Skeletal muscle satellite cell (primary cell): Measurements from ENCODE around the gene CDK16. TPM values are rescaled to one million over a fixed set of nuclear protein-coding genes. Genes with fewer than 3 reads are reported as not detected.

Source experiments
- H3K27me3 ChIP-seq: 2 replicates; pipeline ENCODE4 v1.7.0; 2013; ENCODE audit warnings: low read length; ENCODE audit not compliant: control insufficient read depth, insufficient read depth
- H3K36me3 ChIP-seq: 2 replicates; pipeline ENCODE4 v1.7.0; 2013; ENCODE audit warnings: mild to moderate bottlenecking, control low read depth, low read length; ENCODE audit not compliant: insufficient read depth
- H3K4me1 ChIP-seq: 2 replicates; pipeline ENCODE4 v1.7.0; 2013; ENCODE audit warnings: low read length; ENCODE audit not compliant: control insufficient read depth, insufficient read depth
- H3K4me2 ChIP-seq: 2 replicates; pipeline ENCODE4 v1.7.0; 2013; ENCODE audit warnings: mild to moderate bottlenecking, low read length
- H3K4me3 ChIP-seq: 2 replicates; pipeline ENCODE4 v1.7.0; 2013; ENCODE audit warnings: low read length
- H3K9ac ChIP-seq: 2 replicates; pipeline ENCODE4 v1.7.0; 2013; ENCODE audit warnings: mild to moderate bottlenecking, low read depth, low read length, moderate library complexity
- H3K9me3 ChIP-seq: replicated peaks from 2 replicates; pipeline ENCODE4 v1.7.0; 2013; ENCODE audit warnings: mild to moderate bottlenecking, control low read depth, low read length
- total RNA-seq: library from RNA; depleted of rRNA; stranded (reverse); fragments of >200 nt; gene quantifications from 2 replicates; pipeline ENCODE4 v1.2.3, GENCODE V29; 2012; rRNA removed

The CDK16 gene
- 88.2 and 93.7 TPM in 2 replicates for total RNA-seq

DNA sequence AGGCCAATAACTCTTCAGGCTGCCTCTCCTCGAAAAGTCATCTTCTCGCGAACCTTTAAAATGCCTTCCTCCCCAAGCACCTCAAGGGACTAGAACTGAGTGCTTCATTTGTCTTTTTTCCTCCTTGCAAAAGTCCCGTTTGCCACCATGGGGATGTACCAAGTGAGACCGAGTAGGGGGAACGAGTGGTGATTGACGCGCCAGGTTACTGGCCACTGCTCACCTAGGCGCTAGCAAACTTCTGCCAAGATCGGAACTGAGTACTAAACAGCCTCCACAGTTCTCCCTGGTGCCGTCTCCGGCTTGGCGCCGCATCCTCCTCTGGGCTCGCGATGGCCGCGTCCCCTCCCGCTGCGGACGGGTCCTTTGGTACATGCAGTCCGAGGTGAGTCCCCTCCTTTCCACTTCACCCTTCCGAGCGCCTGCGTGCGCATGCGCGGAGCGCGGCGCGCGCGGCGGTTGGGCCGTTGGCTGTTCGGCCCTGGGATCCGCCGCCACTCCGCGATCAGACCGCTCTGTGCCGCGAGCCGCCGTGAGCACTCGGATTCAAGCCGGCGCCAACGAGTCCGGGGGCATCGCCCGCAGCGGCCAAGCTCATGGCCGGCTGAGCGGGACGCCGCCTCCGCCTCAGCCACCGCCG is at the start of gene CDK16:
TSS of gene CDK16 (plus strand) at position 402 of the 640 bp plus-strand sequence. CDS start 4,877 bp downstream, outside the sequence.
- no peaks in the 10 kb centered on the region for H3K9me3 ChIP-seq
- peak within 1 kb of the TSS; percentile 97 for H3K9ac ChIP-seq
- H3K4me3 ChIP-seq = peak within 1 kb of the TSS; percentile 72
- H3K4me1 ChIP-seq = peaks cover 34% of the 10 kb centered on the region
- H3K36me3 ChIP-seq = peaks cover 36% of the 10 kb centered on the region
- no peaks in the 10 kb centered on the region for H3K27me3 ChIP-seq
- peak within 1 kb of the TSS; percentile 86 for H3K4me2 ChIP-seq

DNA sequence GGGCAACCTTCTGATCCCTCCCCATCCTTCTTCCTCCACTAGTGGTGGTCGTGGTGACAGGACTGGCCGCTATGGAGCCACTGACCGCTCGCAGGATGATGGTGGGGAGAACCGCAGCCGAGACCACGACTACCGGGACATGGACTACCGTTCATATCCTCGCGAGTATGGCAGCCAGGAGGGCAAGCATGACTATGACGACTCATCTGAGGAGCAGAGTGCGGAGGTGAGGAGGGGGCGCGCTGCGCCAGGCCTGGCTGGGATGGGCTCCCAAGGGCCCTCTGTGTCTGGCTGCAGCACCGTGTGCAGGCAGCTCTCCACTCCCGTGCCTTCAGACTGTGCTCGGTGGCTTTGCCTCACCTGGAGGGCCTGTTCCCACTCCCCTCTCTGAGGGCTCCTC is 49.2 kb upstream of the CDK16 start:
- Histone ChIP-seq H3K4me2 (no peak overlapping the region), H3K9ac (no peak overlapping the region), H3K27me3 (peaks cover 10% of the 10 kb centered on the region), H3K4me1 (no peaks in the 10 kb centered on the region), H3K4me3 (no peak overlapping the region), H3K36me3 (peaks cover 21% of the 10 kb centered on the region), H3K9me3 (no peaks in the 10 kb centered on the region)

DNA sequence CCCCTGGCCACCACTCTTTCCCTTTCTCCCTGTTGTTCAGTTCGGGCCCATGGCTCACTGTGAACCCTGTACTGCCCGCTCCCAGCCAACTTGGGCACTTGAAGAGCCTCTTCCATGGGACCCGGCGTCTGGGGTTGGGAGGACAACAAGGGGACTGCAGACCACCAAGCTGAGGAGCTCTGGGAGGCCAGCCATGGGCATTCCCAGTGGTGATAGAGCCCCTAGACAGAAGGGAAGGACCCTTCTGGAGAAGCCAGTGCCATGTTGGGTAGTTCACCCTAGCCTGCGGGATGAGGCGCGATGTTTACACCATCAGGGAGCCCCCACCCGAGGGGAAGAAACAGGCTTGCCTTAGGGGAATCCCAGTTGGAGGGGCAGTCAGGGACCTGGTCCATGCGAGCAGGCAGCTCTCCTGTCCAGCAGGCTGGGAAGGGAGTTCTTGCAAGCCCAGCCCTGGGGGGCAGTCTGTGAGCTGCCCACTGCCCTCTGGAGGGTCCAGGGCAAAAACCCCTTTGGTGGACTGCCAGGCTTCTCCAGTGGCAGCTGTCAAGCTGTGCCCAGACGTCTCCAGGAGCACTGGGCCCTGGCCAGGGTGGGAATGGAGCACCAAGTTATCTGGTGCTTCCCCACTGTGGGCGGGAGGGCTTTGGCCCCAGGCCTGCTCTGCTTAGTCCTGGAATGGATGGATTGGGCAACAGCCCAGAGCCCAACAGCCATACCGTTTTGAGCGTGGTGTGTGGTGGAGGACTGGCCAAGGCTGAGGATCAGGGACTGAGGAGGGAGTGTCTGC is 48.6 kb upstream of the CDK16 start:
- Histone ChIP-seq H3K27me3 (peaks cover 6% of the 10 kb centered on the region), H3K9ac (no peak overlapping the region), H3K4me1 (no peaks in the 10 kb centered on the region), H3K9me3 (no peaks in the 10 kb centered on the region), H3K4me3 (no peak overlapping the region), H3K4me2 (no peak overlapping the region), H3K36me3 (peaks cover 21% of the 10 kb centered on the region)

DNA sequence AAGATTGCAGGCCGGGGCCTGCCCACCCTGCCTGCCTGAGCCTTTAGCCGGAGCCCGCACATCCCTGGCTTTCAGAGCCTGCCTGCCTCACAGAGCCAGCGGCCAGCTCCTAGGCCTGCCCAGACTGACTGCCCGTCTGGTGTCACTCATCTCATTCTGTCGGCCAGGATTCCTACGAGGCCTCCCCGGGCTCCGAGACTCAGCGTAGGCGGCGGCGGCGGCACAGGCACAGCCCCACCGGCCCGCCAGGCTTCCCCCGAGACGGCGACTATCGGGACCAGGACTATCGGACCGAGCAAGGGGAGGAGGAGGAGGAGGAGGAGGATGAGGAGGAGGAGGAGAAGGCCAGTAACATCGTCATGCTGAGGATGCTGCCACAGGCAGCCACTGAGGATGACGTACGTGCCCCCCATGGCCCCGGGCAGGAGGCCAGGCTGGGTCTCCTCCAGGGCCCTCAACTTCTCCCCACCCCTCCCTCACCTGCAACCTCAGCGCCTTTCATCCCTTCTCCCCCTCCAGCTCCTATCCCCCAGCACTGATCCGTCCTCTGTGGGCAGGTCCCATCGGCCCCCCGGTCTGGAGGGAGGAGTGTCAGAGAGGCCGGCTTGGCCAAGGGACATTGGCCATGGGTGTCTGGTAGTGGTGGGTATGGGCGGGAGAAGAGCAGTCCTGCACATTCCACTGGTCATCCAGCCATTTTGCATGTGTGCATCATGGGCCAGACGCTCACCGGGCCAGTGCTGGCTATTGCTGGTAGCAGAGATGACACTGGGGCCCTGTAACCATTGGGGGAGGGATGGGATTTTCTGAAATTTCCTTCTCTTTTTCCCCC is 47.4 kb upstream of the CDK16 start:
- Histone ChIP-seq H3K9ac (no peak overlapping the region), H3K27me3 (peaks cover 6% of the 10 kb centered on the region), H3K9me3 (no peaks in the 10 kb centered on the region), H3K4me2 (no peak overlapping the region), H3K4me3 (no peak overlapping the region), H3K4me1 (no peaks in the 10 kb centered on the region), H3K36me3 (peaks cover 26% of the 10 kb centered on the region)

DNA sequence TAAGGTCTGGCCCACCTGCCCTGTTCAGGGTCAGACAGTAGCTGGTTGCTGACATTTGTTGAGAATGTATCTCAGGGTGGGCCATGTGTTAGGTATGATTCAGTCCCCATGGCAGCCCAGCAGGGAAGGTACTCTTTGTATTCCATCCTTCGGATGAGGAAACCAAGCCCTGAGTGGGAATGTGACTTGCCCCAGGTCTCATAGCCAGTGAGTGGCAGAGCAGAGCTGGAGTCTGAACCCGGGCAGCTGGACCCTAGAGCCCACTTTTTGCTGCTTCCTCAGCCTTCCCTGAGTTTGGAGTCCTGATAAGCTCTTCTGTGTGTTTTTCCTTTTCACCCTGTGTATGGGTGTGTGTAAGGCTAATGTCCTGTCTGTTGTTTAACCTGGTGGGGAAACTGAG is 46.5 kb upstream of the CDK16 start:
- Histone ChIP-seq H3K4me2 (no peak overlapping the region), H3K4me1 (no peaks in the 10 kb centered on the region), H3K9ac (no peak overlapping the region), H3K36me3 (peaks cover 31% of the 10 kb centered on the region), H3K4me3 (no peak overlapping the region), H3K9me3 (no peaks in the 10 kb centered on the region), H3K27me3 (peaks cover 6% of the 10 kb centered on the region)

DNA sequence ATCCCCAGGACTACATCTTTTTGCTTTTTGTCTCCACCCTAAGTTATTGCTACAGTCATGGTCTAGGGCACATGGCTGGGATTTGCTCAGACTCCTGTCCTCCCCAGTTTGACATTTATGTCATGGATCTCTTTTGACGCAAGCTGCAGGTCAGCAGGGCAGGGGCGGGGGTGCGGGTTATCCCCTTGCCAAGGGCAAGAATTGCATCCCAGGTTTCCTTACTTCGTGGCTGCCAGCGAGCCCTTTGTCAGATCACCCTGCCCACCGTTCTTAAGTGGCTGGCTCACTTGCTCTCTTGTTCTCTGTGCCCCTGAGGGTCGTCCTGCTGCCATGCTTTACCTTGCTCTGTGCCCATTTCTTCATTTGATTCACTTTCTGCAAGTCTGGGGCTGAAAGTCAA is 45.9 kb upstream of the CDK16 start:
- Histone ChIP-seq H3K4me2 (no peak overlapping the region), H3K9ac (no peak overlapping the region), H3K27me3 (peaks cover 6% of the 10 kb centered on the region), H3K9me3 (no peaks in the 10 kb centered on the region), H3K4me3 (no peak overlapping the region), H3K36me3 (peaks cover 31% of the 10 kb centered on the region), H3K4me1 (no peaks in the 10 kb centered on the region)

DNA sequence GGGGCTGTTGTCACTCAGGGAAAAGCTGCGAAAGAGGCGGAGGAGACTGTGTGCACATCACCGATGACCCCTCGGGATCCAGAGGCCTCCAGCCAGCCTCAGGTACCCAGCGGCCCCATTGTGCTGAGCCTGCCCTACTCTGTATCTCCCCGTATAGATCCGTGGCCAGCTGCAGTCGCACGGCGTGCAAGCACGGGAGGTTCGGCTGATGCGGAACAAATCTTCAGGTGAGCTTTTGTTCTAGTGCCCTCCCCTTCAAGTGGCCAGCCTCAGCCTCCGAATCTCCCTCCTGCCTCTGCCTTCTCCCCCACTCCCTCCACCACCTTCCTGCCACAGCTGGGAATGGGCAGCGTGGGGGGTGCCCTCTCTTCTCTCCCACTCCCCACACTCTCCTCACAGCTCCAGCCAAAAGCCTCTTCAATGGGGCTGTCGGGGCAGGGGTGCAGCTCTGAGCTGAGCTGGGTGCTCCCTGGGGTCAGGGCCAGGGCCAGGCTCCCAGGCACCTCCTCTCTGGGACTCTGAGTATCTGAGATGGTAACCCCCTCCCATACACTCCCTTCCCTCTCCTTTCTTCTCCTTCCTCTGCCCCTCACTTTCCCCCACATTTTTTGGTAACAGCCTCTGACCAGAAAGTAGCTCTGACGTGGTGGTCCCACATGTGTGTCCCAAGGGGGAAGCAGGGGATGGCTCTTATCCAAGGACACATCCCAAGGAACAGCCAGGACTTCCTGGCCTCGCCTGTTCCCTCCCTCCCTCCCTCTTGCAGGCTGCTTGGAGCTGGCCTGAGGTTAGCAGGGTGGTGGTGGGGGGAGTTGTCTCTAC is 45.3 kb upstream of the CDK16 start:
- Histone ChIP-seq H3K27me3 (peaks cover 6% of the 10 kb centered on the region), H3K4me2 (no peak overlapping the region), H3K4me1 (no peaks in the 10 kb centered on the region), H3K4me3 (no peak overlapping the region), H3K36me3 (peaks cover 37% of the 10 kb centered on the region), H3K9me3 (no peaks in the 10 kb centered on the region), H3K9ac (no peak overlapping the region)

DNA sequence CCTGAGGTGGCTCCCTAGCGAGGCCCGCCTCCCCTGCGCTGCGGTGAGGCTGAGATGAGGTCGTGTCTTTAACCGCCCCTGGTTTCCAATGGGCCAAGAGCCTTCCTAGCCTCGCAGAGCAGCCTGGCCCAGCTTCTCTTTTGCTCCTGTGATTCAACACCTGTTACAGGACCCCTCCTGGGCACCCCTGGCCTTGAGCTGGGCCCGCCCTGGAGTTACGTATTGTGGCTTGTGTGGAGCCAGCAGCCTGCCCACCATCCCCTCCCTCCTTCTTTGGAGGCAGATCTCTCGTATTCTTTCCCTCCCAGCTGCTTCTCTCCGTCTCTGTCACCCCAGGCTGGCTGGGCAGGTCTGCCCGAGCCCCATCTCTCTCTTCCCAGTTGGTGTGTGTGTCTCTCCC is 44.1 kb upstream of the CDK16 start:
- H3K9ac ChIP-seq = no peak overlapping the region
- no peaks in the 10 kb centered on the region for H3K9me3 ChIP-seq
- H3K27me3 ChIP-seq = peaks cover 6% of the 10 kb centered on the region
- no peak overlapping the region for H3K4me2 ChIP-seq
- peaks cover 8% of the 10 kb centered on the region for H3K4me1 ChIP-seq
- no peak overlapping the region for H3K4me3 ChIP-seq
- H3K36me3 ChIP-seq = peaks cover 34% of the 10 kb centered on the region

DNA sequence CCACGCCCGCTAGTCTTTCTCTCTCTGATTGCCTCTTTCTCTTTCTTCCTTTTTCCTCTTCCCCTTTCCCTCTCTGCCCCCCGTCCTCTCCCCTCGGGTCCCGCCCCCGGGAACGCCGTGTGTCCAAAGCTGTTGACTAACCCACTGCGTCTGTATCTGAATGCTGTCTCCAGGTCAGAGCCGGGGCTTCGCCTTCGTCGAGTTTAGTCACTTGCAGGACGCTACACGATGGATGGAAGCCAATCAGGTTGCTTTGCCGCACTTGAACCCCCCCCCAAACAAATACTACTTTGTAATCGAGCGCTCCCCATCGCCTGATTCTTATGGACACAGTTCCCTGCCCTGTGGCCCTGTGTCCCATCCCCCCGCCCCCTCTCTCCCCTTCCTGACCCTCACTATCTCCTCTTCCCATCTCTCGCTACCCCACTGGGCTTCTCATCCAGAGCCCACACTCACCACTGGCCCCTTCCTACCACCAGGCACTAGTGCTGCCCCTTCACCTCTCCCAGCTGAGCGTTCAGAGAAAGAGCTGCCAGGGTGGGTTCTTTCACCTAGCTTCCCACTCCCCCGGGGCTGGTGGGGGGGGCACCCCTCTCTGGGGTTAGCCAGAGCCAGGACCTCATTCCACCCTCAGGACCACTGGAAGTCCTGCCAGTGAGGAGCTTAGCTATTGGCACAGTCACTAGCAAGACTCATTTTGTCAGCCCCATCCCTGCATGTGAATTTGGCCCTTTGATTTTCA is 43.5 kb upstream of the CDK16 start:
- H3K4me3 ChIP-seq = no peak overlapping the region
- H3K9me3 ChIP-seq = no peaks in the 10 kb centered on the region
- H3K9ac ChIP-seq = no peak overlapping the region
- peaks cover 6% of the 10 kb centered on the region for H3K27me3 ChIP-seq
- H3K36me3 ChIP-seq = peaks cover 37% of the 10 kb centered on the region
- peaks cover 12% of the 10 kb centered on the region for H3K4me1 ChIP-seq
- no peak overlapping the region for H3K4me2 ChIP-seq

DNA sequence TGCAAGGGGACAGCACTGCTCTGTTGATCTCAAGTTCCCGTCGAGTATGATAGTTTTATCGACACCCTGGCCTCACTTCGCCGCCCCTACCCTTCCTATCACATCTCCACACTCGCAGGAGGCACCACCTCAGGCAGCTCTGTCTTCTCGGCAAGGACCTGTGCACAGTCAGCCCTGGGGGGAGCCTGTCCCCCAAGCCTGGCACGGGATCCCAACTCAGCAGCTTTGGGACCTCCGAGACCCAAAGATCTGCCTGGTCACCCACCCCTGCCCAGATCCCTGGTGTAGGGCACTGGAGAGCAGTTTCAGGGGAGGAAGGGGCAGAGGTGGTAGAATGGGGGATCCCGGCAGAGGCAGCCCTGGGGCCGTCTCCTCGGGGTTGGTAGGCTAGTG is 42.9 kb upstream of the CDK16 start:
- Histone ChIP-seq H3K9ac (no peak overlapping the region), H3K4me1 (peaks cover 12% of the 10 kb centered on the region), H3K4me3 (no peak overlapping the region), H3K27me3 (peaks cover 9% of the 10 kb centered on the region), H3K36me3 (peaks cover 37% of the 10 kb centered on the region), H3K9me3 (no peaks in the 10 kb centered on the region), H3K4me2 (no peak overlapping the region)
